ENCODE results near the gene CDH11.

DNA sequence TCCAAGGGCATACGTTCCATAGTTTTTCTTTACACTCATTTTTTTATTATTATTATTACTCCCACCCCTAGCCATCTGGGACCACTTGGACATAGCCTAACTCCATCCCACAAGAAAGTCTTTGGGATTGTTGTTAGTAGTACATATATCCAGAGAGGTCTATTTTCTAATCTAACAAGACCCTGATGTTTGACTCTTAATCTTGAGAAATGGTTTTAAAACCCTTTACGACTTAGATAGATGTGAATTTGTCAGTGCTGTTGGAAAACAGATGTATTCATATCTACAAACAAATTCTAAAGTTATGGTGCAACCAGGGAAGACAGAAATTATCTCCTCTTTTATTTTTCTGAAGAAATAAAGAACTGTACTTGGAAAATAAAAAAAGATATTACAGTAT, 197.8 kb downstream of the CDH11 start:
- TF ChIP-seq, protein P1, sequence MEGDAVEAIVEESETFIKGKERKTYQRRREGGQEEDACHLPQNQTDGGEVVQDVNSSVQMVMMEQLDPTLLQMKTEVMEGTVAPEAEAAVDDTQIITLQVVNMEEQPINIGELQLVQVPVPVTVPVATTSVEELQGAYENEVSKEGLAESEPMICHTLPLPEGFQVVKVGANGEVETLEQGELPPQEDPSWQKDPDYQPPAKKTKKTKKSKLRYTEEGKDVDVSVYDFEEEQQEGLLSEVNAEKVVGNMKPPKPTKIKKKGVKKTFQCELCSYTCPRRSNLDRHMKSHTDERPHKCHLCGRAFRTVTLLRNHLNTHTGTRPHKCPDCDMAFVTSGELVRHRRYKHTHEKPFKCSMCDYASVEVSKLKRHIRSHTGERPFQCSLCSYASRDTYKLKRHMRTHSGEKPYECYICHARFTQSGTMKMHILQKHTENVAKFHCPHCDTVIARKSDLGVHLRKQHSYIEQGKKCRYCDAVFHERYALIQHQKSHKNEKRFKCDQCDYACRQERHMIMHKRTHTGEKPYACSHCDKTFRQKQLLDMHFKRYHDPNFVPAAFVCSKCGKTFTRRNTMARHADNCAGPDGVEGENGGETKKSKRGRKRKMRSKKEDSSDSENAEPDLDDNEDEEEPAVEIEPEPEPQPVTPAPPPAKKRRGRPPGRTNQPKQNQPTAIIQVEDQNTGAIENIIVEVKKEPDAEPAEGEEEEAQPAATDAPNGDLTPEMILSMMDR (IDR thresholded peaks at IDR 0.05 in 2 of 3, conservative IDR thresholded peaks at IDR 0.05 in 1 of 3; ENCODE audit: control insufficient read depth in 2 of 3, extremely low read depth in 1 of 3, insufficient read depth in 1 of 3, low read depth in 3 of 3, low read length in 3 of 3): no peak
- TF ChIP-seq EP300 (IDR thresholded peaks at IDR 0.05; ENCODE audit: borderline replicate concordance in 1 of 2, control insufficient read depth in 1 of 2, low read depth in 2 of 2, low read length in 2 of 2) (no peak), RAD51 (IDR thresholded peaks at IDR 0.05) (no peak), ZSCAN29 (IDR thresholded peaks at IDR 0.05) (no peak), EZH2 (IDR thresholded peaks at IDR 0.05; ENCODE audit: borderline replicate concordance, control insufficient read depth, low read depth, low read length) (no peak)

Measured in GM12878 (cell line).